Right lobe of liver (tissue), 4 donors: Measurements from ENCODE around the gene PPP1R9A.

ENCODE experiments used
- POLR2A ChIP-seq: fragments of 450-650 bp; IDR thresholded peaks from one replicate; pipeline ENCODE4 v1.6.1; 2017; ENCODE audit warnings: antibody characterized with exemption, mild to moderate bottlenecking
- TF ChIP-seq, protein P1 (sequence below), 4 donors: fragments of 200-600 bp in 3 of 4; fragments of 450-650 bp in 1 of 4; IDR thresholded peaks; one replicate each; pipeline versions ENCODE4 v1.5.1 to v1.8.0; 2016 to 2022; ENCODE audit warnings: antibody characterized with exemption in 4 of 4, mild to moderate bottlenecking in 2 of 4
- donor health status: DM: no; HTN: no; CAD: no.
- donor health status: DM: no; HTN: no; CAD: no.
- donor health status: DM: no; HTN: yes; CAD: no.

DNA sequence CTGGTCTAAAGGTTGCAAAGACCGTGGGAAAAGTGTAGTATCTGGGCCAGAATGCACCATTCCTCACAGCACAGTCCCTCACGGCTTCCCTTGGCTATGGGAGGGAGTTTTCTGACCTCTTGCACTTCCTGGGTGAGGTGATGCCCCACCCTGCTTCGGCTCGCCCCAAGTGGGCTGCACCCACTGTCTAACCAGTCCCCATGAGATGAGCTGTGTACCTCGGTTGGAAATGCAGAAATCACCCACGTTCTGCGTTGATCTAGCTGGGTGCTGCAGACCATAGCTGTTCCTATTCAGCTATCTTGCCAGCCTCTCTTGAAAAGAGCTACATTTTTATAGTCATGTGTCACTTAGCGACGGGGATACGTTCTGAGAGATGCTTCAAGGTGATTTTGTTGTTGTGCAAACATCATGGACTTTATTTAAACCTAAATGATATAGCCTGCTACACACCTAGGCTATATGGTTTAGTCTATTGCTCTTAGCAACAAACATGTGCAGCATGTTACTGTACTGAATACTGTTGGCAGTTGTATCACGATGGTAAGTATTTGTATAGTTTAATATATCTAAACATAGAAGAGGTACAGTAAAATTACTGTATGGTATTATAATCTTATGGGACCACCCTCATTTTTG is 120.0 kb downstream of the PPP1R9A start:
- TF ChIP-seq, protein P1, sequence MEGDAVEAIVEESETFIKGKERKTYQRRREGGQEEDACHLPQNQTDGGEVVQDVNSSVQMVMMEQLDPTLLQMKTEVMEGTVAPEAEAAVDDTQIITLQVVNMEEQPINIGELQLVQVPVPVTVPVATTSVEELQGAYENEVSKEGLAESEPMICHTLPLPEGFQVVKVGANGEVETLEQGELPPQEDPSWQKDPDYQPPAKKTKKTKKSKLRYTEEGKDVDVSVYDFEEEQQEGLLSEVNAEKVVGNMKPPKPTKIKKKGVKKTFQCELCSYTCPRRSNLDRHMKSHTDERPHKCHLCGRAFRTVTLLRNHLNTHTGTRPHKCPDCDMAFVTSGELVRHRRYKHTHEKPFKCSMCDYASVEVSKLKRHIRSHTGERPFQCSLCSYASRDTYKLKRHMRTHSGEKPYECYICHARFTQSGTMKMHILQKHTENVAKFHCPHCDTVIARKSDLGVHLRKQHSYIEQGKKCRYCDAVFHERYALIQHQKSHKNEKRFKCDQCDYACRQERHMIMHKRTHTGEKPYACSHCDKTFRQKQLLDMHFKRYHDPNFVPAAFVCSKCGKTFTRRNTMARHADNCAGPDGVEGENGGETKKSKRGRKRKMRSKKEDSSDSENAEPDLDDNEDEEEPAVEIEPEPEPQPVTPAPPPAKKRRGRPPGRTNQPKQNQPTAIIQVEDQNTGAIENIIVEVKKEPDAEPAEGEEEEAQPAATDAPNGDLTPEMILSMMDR (IDR thresholded peaks at IDR 0.05): no peak
- TF ChIP-seq POLR2A: no peak
